ENCODE measurements around the gene SPNS3. TPM values are rescaled to one million over a fixed set of nuclear protein-coding genes. Genes with fewer than 3 reads are reported as not detected.

Gene SPNS3
- total and polyA plus RNA-seq, 9 of the 15 experiments (the other 6 are each of a cell fraction or from before 2014, with no cell fraction given): not detected

DNA sequence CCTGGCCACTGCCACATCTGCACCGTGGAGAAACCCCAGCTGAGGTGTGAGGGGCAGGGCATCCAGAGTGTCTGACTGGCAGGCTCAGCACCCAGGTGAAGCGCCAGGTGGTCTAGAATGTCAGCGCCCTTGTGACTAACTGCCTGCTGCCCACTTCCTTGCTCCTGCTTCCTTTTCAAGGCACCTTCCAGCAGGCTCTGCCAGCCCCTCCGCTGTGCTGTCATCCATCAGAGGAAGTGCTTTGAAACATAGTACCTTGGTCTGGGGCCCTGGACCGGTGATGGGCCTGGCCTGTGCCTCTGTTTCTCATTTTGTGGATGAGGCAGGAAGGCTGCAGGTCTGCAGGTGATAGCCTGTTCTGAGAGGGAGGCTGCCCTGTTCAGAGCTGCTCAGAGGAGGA lies 70.4 kb downstream of the SPNS3 start:
- Histone ChIP-seq H3K9me1 (ENCODE audit: control insufficient read depth, insufficient read depth, low read length) (no peaks in the 10 kb centered on the region), H3K79me2 (ENCODE audit: control insufficient read depth, insufficient read depth, low read length) (no peaks in the 10 kb centered on the region), H3K9me3 (replicated peaks; ENCODE audit: control insufficient read depth, insufficient read depth, low read depth, low read length) (no peaks in the 10 kb centered on the region), H4K20me1 (replicated peaks; ENCODE audit: control insufficient read depth, insufficient read depth, low read length) (peaks cover 9% of the 10 kb centered on the region; the same call in 1 of the 2 replicates), H3K36me3 (ENCODE audit: control insufficient read depth, insufficient read depth, low read length) (no peaks in the 10 kb centered on the region), H3K27me3 (ENCODE audit: control insufficient read depth in 2 of 2, insufficient read depth in 2 of 2, low read length in 2 of 2) (peaks cover 0 to 67% of the 10 kb centered on the region in 2 experiments; a peak in 2 of 5 replicates), H3K27ac (ENCODE audit: extremely low read depth, low read depth, low read length) (no peak overlapping the region), H3K4me2 (ENCODE audit: insufficient read depth, low read length) (no peak overlapping the region), H3K4me3 (no peak overlapping the region), H3K9ac (ENCODE audit: insufficient read depth in 1 of 2, low read depth in 2 of 2, low read length in 2 of 2) (no peak overlapping the region), H3K4me1 (replicated peaks in 1 of 2; ENCODE audit: control insufficient read depth in 2 of 2, insufficient read depth in 2 of 2, low read length in 2 of 2) (peaks cover 5 to 20% of the 10 kb centered on the region in 2 experiments; a peak in 4 of 5 replicates), H2AFZ (ENCODE audit: low read depth, low read length) (no peak overlapping the region)
- POLR2A ChIA-PET: interaction anchor here (0.7 kb wide), 1 partner anchor 33 kb away, joined by 3 read pairs; no protein-coding TSS in a partner anchor
- DNase-seq (ENCODE audit: extremely low read depth in 1 of 4, low spot score in 3 of 4) (no peak), ATAC-seq (no peak), FAIRE-seq (no peak)
- CTCF ChIA-PET (ENCODE audit: low intra/inter-chr PET ratio): no interaction called here
- no TSS peak for BruUV-seq (replicated peaks)
- in situ Hi-C loops (cut with MboI): no loop called here
- WGBS (ENCODE audit: insufficient coverage, low coverage, missing lambda C conversion rate): 4% methylated on average over 4 of the region's 5 CpGs
- intact Hi-C loops (cut with micrococcal nuclease): no loop called here
- TF ChIP-seq XRCC4 (IDR thresholded peaks at IDR 0.05; ENCODE audit: extremely low read depth, insufficient read depth, insufficient read length): no peak
- no peak for TF ChIP-seq COPS2 (conservative IDR thresholded peaks at IDR 0.05)
- no peak for TF ChIP-seq SLC30A9 (CRISPR knock-in tag; IDR thresholded peaks at IDR 0.05)
- TF ChIP-seq GABPB2 (CRISPR knock-in tag; conservative IDR thresholded peaks at IDR 0.05): no peak
- TF ChIP-seq, protein P1, sequence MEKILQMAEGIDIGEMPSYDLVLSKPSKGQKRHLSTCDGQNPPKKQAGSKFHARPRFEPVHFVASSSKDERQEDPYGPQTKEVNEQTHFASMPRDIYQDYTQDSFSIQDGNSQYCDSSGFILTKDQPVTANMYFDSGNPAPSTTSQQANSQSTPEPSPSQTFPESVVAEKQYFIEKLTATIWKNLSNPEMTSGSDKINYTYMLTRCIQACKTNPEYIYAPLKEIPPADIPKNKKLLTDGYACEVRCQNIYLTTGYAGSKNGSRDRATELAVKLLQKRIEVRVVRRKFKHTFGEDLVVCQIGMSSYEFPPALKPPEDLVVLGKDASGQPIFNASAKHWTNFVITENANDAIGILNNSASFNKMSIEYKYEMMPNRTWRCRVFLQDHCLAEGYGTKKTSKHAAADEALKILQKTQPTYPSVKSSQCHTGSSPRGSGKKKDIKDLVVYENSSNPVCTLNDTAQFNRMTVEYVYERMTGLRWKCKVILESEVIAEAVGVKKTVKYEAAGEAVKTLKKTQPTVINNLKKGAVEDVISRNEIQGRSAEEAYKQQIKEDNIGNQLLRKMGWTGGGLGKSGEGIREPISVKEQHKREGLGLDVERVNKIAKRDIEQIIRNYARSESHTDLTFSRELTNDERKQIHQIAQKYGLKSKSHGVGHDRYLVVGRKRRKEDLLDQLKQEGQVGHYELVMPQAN (IDR thresholded peaks at IDR 0.05; ENCODE audit: borderline replicate concordance): no peak
- TF ChIP-seq PHB2 (IDR thresholded peaks at IDR 0.05; ENCODE audit: low read depth): no peak
- TF ChIP-seq GATAD2A (IDR thresholded peaks at IDR 0.05): no peak
- no peak for TF ChIP-seq ZNF165 (CRISPR knock-in tag; IDR thresholded peaks at IDR 0.05; ENCODE audit: borderline replicate concordance)
- TF ChIP-seq, protein P2, sequence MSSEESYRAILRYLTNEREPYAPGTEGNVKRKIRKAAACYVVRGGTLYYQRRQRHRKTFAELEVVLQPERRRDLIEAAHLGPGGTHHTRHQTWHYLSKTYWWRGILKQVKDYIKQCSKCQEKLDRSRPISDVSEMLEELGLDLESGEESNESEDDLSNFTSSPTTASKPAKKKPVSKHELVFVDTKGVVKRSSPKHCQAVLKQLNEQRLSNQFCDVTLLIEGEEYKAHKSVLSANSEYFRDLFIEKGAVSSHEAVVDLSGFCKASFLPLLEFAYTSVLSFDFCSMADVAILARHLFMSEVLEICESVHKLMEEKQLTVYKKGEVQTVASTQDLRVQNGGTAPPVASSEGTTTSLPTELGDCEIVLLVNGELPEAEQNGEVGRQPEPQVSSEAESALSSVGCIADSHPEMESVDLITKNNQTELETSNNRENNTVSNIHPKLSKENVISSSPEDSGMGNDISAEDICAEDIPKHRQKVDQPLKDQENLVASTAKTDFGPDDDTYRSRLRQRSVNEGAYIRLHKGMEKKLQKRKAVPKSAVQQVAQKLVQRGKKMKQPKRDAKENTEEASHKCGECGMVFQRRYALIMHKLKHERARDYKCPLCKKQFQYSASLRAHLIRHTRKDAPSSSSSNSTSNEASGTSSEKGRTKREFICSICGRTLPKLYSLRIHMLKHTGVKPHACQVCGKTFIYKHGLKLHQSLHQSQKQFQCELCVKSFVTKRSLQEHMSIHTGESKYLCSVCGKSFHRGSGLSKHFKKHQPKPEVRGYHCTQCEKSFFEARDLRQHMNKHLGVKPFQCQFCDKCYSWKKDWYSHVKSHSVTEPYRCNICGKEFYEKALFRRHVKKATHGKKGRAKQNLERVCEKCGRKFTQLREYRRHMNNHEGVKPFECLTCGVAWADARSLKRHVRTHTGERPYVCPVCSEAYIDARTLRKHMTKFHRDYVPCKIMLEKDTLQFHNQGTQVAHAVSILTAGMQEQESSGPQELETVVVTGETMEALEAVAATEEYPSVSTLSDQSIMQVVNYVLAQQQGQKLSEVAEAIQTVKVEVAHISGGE (CRISPR knock-in tag; IDR thresholded peaks at IDR 0.05): no peak
- TF ChIP-seq ZNF699 (CRISPR knock-in tag; IDR thresholded peaks at IDR 0.05; ENCODE audit: insufficient replicate concordance): no peak
- TF ChIP-seq ZZZ3 (IDR thresholded peaks at IDR 0.05): no peak
- TF ChIP-seq, protein P3, sequence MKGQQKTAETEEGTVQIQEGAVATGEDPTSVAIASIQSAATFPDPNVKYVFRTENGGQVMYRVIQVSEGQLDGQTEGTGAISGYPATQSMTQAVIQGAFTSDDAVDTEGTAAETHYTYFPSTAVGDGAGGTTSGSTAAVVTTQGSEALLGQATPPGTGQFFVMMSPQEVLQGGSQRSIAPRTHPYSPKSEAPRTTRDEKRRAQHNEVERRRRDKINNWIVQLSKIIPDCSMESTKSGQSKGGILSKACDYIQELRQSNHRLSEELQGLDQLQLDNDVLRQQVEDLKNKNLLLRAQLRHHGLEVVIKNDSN (CRISPR knock-in tag; IDR thresholded peaks at IDR 0.05): no peak
- no peak for TF ChIP-seq PHTF2 (CRISPR knock-in tag; IDR thresholded peaks at IDR 0.05)
- TF ChIP-seq, protein P4, sequence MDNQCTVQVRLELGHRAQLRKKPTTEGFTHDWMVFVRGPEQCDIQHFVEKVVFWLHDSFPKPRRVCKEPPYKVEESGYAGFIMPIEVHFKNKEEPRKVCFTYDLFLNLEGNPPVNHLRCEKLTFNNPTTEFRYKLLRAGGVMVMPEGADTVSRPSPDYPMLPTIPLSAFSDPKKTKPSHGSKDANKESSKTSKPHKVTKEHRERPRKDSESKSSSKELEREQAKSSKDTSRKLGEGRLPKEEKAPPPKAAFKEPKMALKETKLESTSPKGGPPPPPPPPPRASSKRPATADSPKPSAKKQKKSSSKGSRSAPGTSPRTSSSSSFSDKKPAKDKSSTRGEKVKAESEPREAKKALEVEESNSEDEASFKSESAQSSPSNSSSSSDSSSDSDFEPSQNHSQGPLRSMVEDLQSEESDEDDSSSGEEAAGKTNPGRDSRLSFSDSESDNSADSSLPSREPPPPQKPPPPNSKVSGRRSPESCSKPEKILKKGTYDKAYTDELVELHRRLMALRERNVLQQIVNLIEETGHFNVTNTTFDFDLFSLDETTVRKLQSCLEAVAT (IDR thresholded peaks at IDR 0.05): no peak
- no peak for TF ChIP-seq NR2C2 (CRISPR knock-in tag; IDR thresholded peaks at IDR 0.05)
- no peak for TF ChIP-seq NR2C2 (tag; IDR thresholded peaks at IDR 0.05)

All from K562 (cell line).